MM.1S (cell line): ENCODE measurements around the gene NBAS.

Experiments
- EZH2phosphoT487 ChIP-seq: fragments of 300-600 bp; sonication (generic); IDR thresholded peaks from 2 replicates; pipeline ENCODE4 v1.6.1; 2018; ENCODE audit warnings: antibody characterized with exemption, low read length
- TF ChIP-seq, protein P1 (sequence below): fragments of 300-600 bp; sonication (generic); IDR thresholded peaks from 2 replicates; pipeline ENCODE4 v1.5.1; 2016; ENCODE audit warnings: antibody characterized with exemption, low read length, mixed read lengths

DNA sequence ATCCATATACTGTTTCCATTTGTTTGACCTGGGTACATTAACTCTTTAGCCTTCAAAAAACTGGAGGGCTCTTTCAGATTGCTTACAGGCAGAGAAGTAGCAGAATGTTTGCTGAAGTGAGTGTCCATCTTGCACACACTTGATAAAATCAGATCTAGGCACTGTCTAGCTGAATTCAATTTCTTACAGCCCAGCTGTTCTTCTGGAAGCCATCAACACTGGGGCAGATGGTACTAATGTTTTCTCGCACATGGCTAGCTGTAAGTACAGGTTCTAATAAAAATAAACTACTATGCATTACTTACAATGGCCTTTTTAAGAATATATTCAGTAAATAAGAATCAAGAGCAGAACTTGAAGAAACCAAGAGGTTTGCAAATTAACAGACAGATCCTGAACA lies 175.9 kb downstream of the NBAS start:
- TF ChIP-seq, protein P1, sequence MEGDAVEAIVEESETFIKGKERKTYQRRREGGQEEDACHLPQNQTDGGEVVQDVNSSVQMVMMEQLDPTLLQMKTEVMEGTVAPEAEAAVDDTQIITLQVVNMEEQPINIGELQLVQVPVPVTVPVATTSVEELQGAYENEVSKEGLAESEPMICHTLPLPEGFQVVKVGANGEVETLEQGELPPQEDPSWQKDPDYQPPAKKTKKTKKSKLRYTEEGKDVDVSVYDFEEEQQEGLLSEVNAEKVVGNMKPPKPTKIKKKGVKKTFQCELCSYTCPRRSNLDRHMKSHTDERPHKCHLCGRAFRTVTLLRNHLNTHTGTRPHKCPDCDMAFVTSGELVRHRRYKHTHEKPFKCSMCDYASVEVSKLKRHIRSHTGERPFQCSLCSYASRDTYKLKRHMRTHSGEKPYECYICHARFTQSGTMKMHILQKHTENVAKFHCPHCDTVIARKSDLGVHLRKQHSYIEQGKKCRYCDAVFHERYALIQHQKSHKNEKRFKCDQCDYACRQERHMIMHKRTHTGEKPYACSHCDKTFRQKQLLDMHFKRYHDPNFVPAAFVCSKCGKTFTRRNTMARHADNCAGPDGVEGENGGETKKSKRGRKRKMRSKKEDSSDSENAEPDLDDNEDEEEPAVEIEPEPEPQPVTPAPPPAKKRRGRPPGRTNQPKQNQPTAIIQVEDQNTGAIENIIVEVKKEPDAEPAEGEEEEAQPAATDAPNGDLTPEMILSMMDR = no peak
- TF ChIP-seq EZH2phosphoT487 = no peak
